Measurements from ENCODE around the gene HOMER1.

DNA sequence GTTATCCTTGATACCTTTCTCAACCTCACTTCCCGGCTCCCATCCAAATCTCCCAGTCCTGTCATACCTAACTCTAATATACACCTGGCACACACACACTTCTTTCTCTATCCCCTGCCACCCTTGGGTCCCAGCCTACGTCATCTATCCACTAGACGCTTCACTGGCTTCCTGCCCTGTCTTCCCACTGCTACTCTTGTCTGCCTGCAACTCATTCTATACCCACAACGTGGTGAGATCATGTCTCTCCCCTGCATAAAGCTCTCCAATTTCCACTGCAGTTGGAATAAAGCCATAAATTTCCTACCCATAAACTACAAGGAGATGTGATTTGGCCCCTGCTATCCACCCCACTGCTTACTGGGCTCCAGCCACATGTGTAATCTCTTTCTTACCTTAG is 184.5 kb downstream of the HOMER1 start:
- TF ChIP-seq, protein P1, sequence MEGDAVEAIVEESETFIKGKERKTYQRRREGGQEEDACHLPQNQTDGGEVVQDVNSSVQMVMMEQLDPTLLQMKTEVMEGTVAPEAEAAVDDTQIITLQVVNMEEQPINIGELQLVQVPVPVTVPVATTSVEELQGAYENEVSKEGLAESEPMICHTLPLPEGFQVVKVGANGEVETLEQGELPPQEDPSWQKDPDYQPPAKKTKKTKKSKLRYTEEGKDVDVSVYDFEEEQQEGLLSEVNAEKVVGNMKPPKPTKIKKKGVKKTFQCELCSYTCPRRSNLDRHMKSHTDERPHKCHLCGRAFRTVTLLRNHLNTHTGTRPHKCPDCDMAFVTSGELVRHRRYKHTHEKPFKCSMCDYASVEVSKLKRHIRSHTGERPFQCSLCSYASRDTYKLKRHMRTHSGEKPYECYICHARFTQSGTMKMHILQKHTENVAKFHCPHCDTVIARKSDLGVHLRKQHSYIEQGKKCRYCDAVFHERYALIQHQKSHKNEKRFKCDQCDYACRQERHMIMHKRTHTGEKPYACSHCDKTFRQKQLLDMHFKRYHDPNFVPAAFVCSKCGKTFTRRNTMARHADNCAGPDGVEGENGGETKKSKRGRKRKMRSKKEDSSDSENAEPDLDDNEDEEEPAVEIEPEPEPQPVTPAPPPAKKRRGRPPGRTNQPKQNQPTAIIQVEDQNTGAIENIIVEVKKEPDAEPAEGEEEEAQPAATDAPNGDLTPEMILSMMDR (IDR thresholded peaks at IDR 0.05 in 4 of 5, conservative IDR thresholded peaks at IDR 0.05 in 1 of 5) = no peak
- no peak for TF ChIP-seq POLR2A (IDR thresholded peaks at IDR 0.05)

Data from gastrocnemius medialis (tissue), 4 donors.